ENCODE data around the gene POU6F2.
A peak's percentile ranks its signal among the peaks of the same experiment; 100 is the strongest.
"Not testable (repeated sequence)": the region's sequence is repeated elsewhere in the genome, so short reads cannot be mapped to it uniquely, and the experiment has no call there.

POU6F2 gene

GRCh38 chr7:39353615-39354376, 376.1 kb downstream of the POU6F2 start:
- DNase-seq (ENCODE audit: low read depth in 2 of 2): peak; percentile 75 to 82

- no peak for DNase-seq (ENCODE audit: low read depth in 2 of 2)
Observed at GRCh38 chr7:39355664-39356063, 378.0 kb downstream of the POU6F2 start.

GRCh38 chr7:39356172-39356925, 378.6 kb downstream of the POU6F2 start:
- DNase-seq (ENCODE audit: low read depth in 2 of 2): peak; percentile 58 to 59

GRCh38 chr7:39357648-39358047, 379.9 kb downstream of the POU6F2 start:
- no peak for DNase-seq (ENCODE audit: low read depth in 2 of 2)

- DNase-seq (ENCODE audit: low read depth in 2 of 2): no peak
Observed at GRCh38 chr7:39360038-39360437, 382.3 kb downstream of the POU6F2 start.

GRCh38 chr7:39360766-39361165, 383.1 kb downstream of the POU6F2 start:
- no peak for DNase-seq (ENCODE audit: low read depth in 2 of 2)

GRCh38 chr7:39365751-39366295, 388.1 kb downstream of the POU6F2 start:
- no peak for DNase-seq (ENCODE audit: low read depth in 2 of 2)

GRCh38 chr7:39367451-39367850, 389.7 kb downstream of the POU6F2 start:
- DNase-seq (ENCODE audit: low read depth in 2 of 2): no peak

GRCh38 chr7:39367943-39368342, 390.2 kb downstream of the POU6F2 start:
- DNase-seq (ENCODE audit: low read depth in 2 of 2): no peak

GRCh38 chr7:39372383-39372782, 394.7 kb downstream of the POU6F2 start:
- DNase-seq (ENCODE audit: low read depth in 2 of 2): no peak

GRCh38 chr7:39374436-39375040, 396.8 kb downstream of the POU6F2 start:
- DNase-seq (ENCODE audit: low read depth in 2 of 2): no peak

GRCh38 chr7:39375047-39375873, 397.6 kb downstream of the POU6F2 start:
- no peak for DNase-seq (ENCODE audit: low read depth in 2 of 2)

GRCh38 chr7:39375874-39376190, 398.1 kb downstream of the POU6F2 start:
- DNase-seq (ENCODE audit: low read depth in 2 of 2): no peak

GRCh38 chr7:39376881-39377280, 399.2 kb downstream of the POU6F2 start:
- not testable (repeated sequence) for DNase-seq (ENCODE audit: low read depth in 2 of 2)

GRCh38 chr7:39379416-39379815, 401.7 kb downstream of the POU6F2 start:
- DNase-seq (ENCODE audit: low read depth in 2 of 2): no peak

GRCh38 chr7:39383136-39383535, 405.4 kb downstream of the POU6F2 start:
- no peak for DNase-seq (ENCODE audit: low read depth in 2 of 2)

GRCh38 chr7:39384386-39384785, 406.7 kb downstream of the POU6F2 start:
- DNase-seq (ENCODE audit: low read depth in 2 of 2): no peak

- DNase-seq (ENCODE audit: low read depth in 2 of 2): no peak
Observed at GRCh38 chr7:39386718-39387117, 409.0 kb downstream of the POU6F2 start.

GRCh38 chr7:39392151-39392550, 414.4 kb downstream of the POU6F2 start:
- DNase-seq (ENCODE audit: low read depth in 2 of 2): no peak

- DNase-seq (ENCODE audit: low read depth in 2 of 2): no peak
Observed at GRCh38 chr7:39394105-39394680, 416.5 kb downstream of the POU6F2 start.

GRCh38 chr7:39399458-39399857, 421.7 kb downstream of the POU6F2 start:
- no peak for DNase-seq (ENCODE audit: low read depth in 2 of 2)
